K562 (cell line): ENCODE results near the gene RACK1. TPM values are rescaled to one million over a fixed set of nuclear protein-coding genes. Genes with fewer than 3 reads are reported as not detected.

Experiments used
- ARID3A ChIP-seq: IDR thresholded peaks from 2 replicates; pipeline ENCODE4 v1.6.1; 2012; ENCODE audit warnings: low read depth, low read length, improper control_type of control experiment, borderline replicate concordance
- E2F1 ChIP-seq: sonication (generic); formaldehyde crosslinking; IDR thresholded peaks from 2 replicates; pipeline ENCODE4 v1.8.1; 2023; ENCODE audit warnings: mild to moderate bottlenecking, missing genetic modification reagents, moderate library complexity
- ELF1 ChIP-seq: fragments of 200-800 bp; sonication (Bioruptor generic); IDR thresholded peaks from 2 replicates; pipeline ENCODE4 v1.6.1; 2016; ENCODE audit warnings: missing genetic modification characterization, missing compliant biosample characterization
- FOSL1 ChIP-seq: fragments of 200-800 bp; sonication (Bioruptor generic); conservative IDR thresholded peaks from 2 replicates; pipeline ENCODE4 v1.6.1; 2016; ENCODE audit warnings: missing genetic modification characterization, missing compliant biosample characterization
- GATAD2A ChIP-seq: fragments of 450-650 bp; IDR thresholded peaks from 2 replicates; pipeline ENCODE4 v1.6.1; 2017
- HCFC1 ChIP-seq: IDR thresholded peaks from 2 replicates; pipeline ENCODE4 v1.6.1; 2012; ENCODE audit warnings: low read depth, low read length, improper control_type of control experiment
- HDAC3 ChIP-seq: fragments of 450-650 bp; IDR thresholded peaks from 2 replicates; pipeline ENCODE4 v1.6.1; 2018; ENCODE audit warnings: borderline replicate concordance, mild to moderate bottlenecking, moderate library complexity; ENCODE audit not compliant: partially characterized antibody
- MED1 ChIP-seq: sonication (generic); formaldehyde crosslinking; IDR thresholded peaks from 2 replicates; pipeline ENCODE4 v1.8.1; 2023; ENCODE audit warnings: missing genetic modification reagents, borderline replicate concordance
- MEF2A ChIP-seq: IDR thresholded peaks from 2 replicates; pipeline ENCODE4 v1.6.1; 2011; ENCODE audit warnings: low read depth, mild to moderate bottlenecking, low read length, moderate library complexity; ENCODE audit not compliant: control insufficient read depth
- MXI1 ChIP-seq: IDR thresholded peaks from 2 replicates; pipeline ENCODE4 v1.6.1; 2011; ENCODE audit warnings: low read depth, mild to moderate bottlenecking, improper control_type of control experiment, low read length
- NR1H2 ChIP-seq: sonication (generic); formaldehyde crosslinking; IDR thresholded peaks from 2 replicates; pipeline ENCODE4 v1.4.0; 2020; ENCODE audit warnings: mild to moderate bottlenecking, missing genetic modification reagents
- PHB2 ChIP-seq: fragments of 450-650 bp; IDR thresholded peaks from 2 replicates; pipeline ENCODE4 v1.6.1; 2017; ENCODE audit warnings: low read depth
- RFX5 ChIP-seq: IDR thresholded peaks from 2 replicates; pipeline ENCODE4 v1.6.1; 2011; ENCODE audit warnings: low read depth, mild to moderate bottlenecking, improper control_type of control experiment, low read length
- SMARCA4 ChIP-seq: fragments of 450-650 bp; IDR thresholded peaks from 2 replicates; pipeline ENCODE4 v1.6.1; 2016
- SP2 ChIP-seq: IDR thresholded peaks from 2 replicates; pipeline ENCODE4 v1.6.1; 2011; ENCODE audit warnings: mild to moderate bottlenecking, low read depth, low read length, moderate library complexity; ENCODE audit not compliant: poor library complexity, severe bottlenecking; ENCODE audit errors: extremely low read depth
- STAT5B ChIP-seq: fragments of 250-450 bp; sonication (Bioruptor Pico); IDR thresholded peaks from 2 replicates; pipeline ENCODE4 v1.8.0; 2021; ENCODE audit warnings: mild to moderate bottlenecking, inconsistent platforms
- TRIM24 ChIP-seq, 2 experiments: fragments of 450-650 bp; IDR thresholded peaks; 2 replicates each; pipeline ENCODE4 v1.6.1; 2016
- UBTF ChIP-seq, 2 experiments: IDR thresholded peaks; 2 replicates each; pipeline ENCODE4 v1.6.1; 2012; ENCODE audit warnings: improper control_type of control experiment in 2 of 2, low read depth in 2 of 2, low read length in 2 of 2, borderline replicate concordance in 1 of 2
- USF1 ChIP-seq: sonication (generic); formaldehyde crosslinking; IDR thresholded peaks from 2 replicates; pipeline ENCODE4 v1.9.0; 2022; ENCODE audit warnings: mild to moderate bottlenecking, missing genetic modification reagents
- ZFPM2 ChIP-seq: fragments of 250-450 bp; sonication (Bioruptor Pico); IDR thresholded peaks from 2 replicates; pipeline ENCODE4 v1.5.1; 2022; ENCODE audit warnings: mild to moderate bottlenecking
- ZKSCAN3 ChIP-seq: fragments of 250-450 bp; sonication (Bioruptor Pico); IDR thresholded peaks from 2 replicates; pipeline ENCODE4 v1.4.0; 2020
- ZNF253 ChIP-seq: fragments of 250-450 bp; sonication (Bioruptor Pico); conservative IDR thresholded peaks from 2 replicates; pipeline ENCODE4 v1.6.1; 2021; ENCODE audit warnings: mild to moderate bottlenecking
- ZNF431 ChIP-seq: sonication (generic); formaldehyde crosslinking; IDR thresholded peaks from 2 replicates; pipeline ENCODE4 v1.8.0; 2022; ENCODE audit warnings: mild to moderate bottlenecking, missing genetic modification reagents
- polyA plus RNA-seq, 8 experiments: library from polyadenylated mRNA; depleted of rRNA in 4 of 8; stranded (reverse) in 5 of 8; unstranded in 3 of 8; fragments of >200 nt; fragmentation: Nextera tagmentation in 2 of 8; fragmentation: Illumina TruSeq in 1 of 8; extraction: Ambion mirVana in 2 of 8; extraction: Trizol in 1 of 8; gene quantifications; 2 replicates each; pipeline versions ENCODE4 v1.2.1 to v1.2.3, GENCODE V29; 2011 to 2014; ENCODE audit warnings: inconsistent platforms in 1 of 8, missing spikeins in 1 of 8
- total RNA-seq, 7 experiments: library from RNA; depleted of rRNA in 6 of 7; stranded (reverse); fragments of >200 nt in 6 of 7; fragmentation: Illumina TruSeq in 2 of 7; extraction: Trizol in 2 of 7; gene quantifications; 2 replicates each; pipeline versions ENCODE4 v1.2.1 to v1.2.3, GENCODE V29; 2011 to 2021; ENCODE audit warnings: low replicate concordance in 1 of 7

RACK1 gene
- total and polyA plus RNA-seq, 9 of the 15 experiments (the other 6 are each of a cell fraction or from before 2014, with no cell fraction given): 2,303 to 5,311 (median 3,833) TPM

- TF ChIP-seq USF1 (peak; percentile 53; the same call in 1 of the 2 replicates), GATAD2A (0 out of 2 replicates have a peak, but pooled peaks have one; percentile 3), ZFPM2 (CRISPR knock-in tag) (no peak), ELF1 (no peak; the same call in 1 of the 2 replicates), UBTF (IDR thresholded peaks at IDR 0.05; ENCODE audit: borderline replicate concordance in 1 of 2, low read depth in 2 of 2, low read length in 2 of 2) (peak; percentile 86 to 89; a peak in 2 of 4 replicates), ARID3A (no peak), MXI1 (peak; percentile 49; the same call in 1 of the 2 replicates), ZNF253 (CRISPR knock-in tag) (0 out of 2 replicates have a peak, but pooled peaks have one; percentile 51), MEF2A (peak; percentile 34; the same call in 1 of the 2 replicates), STAT5B (CRISPR knock-in tag) (no peak), SP2 (no peak), FOSL1 (no peak; the same call in 1 of the 2 replicates), HDAC3 (peak; percentile 32), E2F1 (CRISPR knock-in tag) (peak; percentile 61; the same call in 1 of the 2 replicates), HCFC1 (peak; percentile 53), NR1H2 (CRISPR knock-in tag) (peak; percentile 82; the same call in 1 of the 2 replicates), PHB2 (peak; percentile 58), ZKSCAN3 (CRISPR knock-in tag) (no peak), TRIM24 (IDR thresholded peaks at IDR 0.05) (peak in 1 of 2 experiments; percentile 64; a peak in 2 of 4 replicates), RFX5 (peak; percentile 76; the same call in 1 of the 2 replicates), SMARCA4 (no peak), ZNF431 (CRISPR knock-in tag) (peak; percentile 64), MED1 (CRISPR knock-in tag) (no peak)
These were observed 21.7 kb downstream of the RACK1 start (continued) for GRCh38 chr5:181221792-181222629.
